Endothelial cell of umbilical vein (primary cell): ENCODE data around the gene RASSF3. TPM values are rescaled to one million over a fixed set of nuclear protein-coding genes. Genes with fewer than 3 reads are reported as not detected.

Experiments
- BruUV-seq: library from RNA; stranded (reverse); fragments of 400-500 nt; replicated peaks from 2 replicates; lab custom pipeline; 2021; lab: Mats Ljungman, UMichigan
- CTCF ChIA-PET: fragments of 300-600, 350-600 bp; sonication (Branson Sonifier 250); formaldehyde crosslinking; loops from one replicate; lab custom pipeline; 2021; ENCODE audit warnings: antibody characterized with exemption, inconsistent platforms; lab: Charles Lee
- POLR2A ChIA-PET: fragments of 300-600, 350-600 bp; sonication (Branson Sonifier 250); formaldehyde crosslinking; loops from one replicate; lab custom pipeline; 2021; ENCODE audit warnings: antibody characterized with exemption, inconsistent platforms; lab: Charles Lee
- DNase-seq: peaks from one replicate; pipeline ENCODE4 v3.0.0-alpha.2; 2011; ENCODE audit warnings: low read depth, low spot score
- FAIRE-seq: peaks from 2 replicates; lab custom pipeline; 2011; peaks lifted over from hg19 to GRCh38; lab: Jason Lieb, UNC
- H2AFZ ChIP-seq: 2 replicates; pipeline ENCODE4 v1.6.0; 2012; ENCODE audit warnings: low read depth, low read length, control low read depth, inconsistent platforms
- H3K27ac ChIP-seq: 2 replicates; pipeline ENCODE4 v1.5.1; 2011; ENCODE audit warnings: low read depth, mild to moderate bottlenecking, control low read depth, low read length, moderate library complexity; ENCODE audit not compliant: insufficient read depth
- H3K27me3 ChIP-seq, 2 experiments: 2 replicates each; pipeline versions ENCODE4 v1.6.0 to v1.6.1; 2011; ENCODE audit warnings: low read length in 2 of 2, mixed read lengths in 1 of 2; ENCODE audit not compliant: control insufficient read depth in 2 of 2, insufficient read depth in 2 of 2
- H3K36me3 ChIP-seq, 2 experiments: 2 replicates in 1 of 2; 3 replicates in 1 of 2; pipeline ENCODE4 v1.5.1; 2011; ENCODE audit warnings: low read length in 2 of 2, mild to moderate bottlenecking in 1 of 2, moderate library complexity in 1 of 2; ENCODE audit not compliant: control insufficient read depth in 2 of 2, insufficient read depth in 2 of 2; ENCODE audit errors: extremely low read depth in 1 of 2
- H3K4me1 ChIP-seq: 3 replicates; pipeline ENCODE4 v1.5.1; 2011; ENCODE audit warnings: mild to moderate bottlenecking, low read length; ENCODE audit not compliant: control insufficient read depth, insufficient read depth; ENCODE audit errors: extremely low read depth
- H3K4me2 ChIP-seq: 2 replicates; pipeline ENCODE4 v1.6.1; 2011; ENCODE audit warnings: low read length, control low read depth, mixed read lengths; ENCODE audit not compliant: insufficient read depth
- H3K4me3 ChIP-seq, 3 experiments: fragments of 200-600 bp in 1 of 3; sonication (generic), shearing (Covaris generic) in 1 of 3; replicated peaks in 1 of 3; 2 replicates each; pipeline ENCODE4 v1.5.1; 2011 to 2016; ENCODE audit warnings: control low read depth in 3 of 3, low read length in 3 of 3, mild to moderate bottlenecking in 2 of 3, inconsistent platforms in 1 of 3, low read depth in 1 of 3, moderate library complexity in 1 of 3; ENCODE audit not compliant: insufficient read depth in 1 of 3
- H3K79me2 ChIP-seq: 2 replicates; pipeline ENCODE4 v1.6.0; 2012; ENCODE audit warnings: low read length, inconsistent platforms; ENCODE audit not compliant: control insufficient read depth, insufficient read depth
- H3K9ac ChIP-seq: replicated peaks from 2 replicates; pipeline ENCODE3; 2011; ENCODE audit warnings: low read length, control low read depth; ENCODE audit not compliant: insufficient read depth; ENCODE audit errors: extremely low read depth
- H3K9me1 ChIP-seq: replicated peaks from 3 replicates; pipeline ENCODE4 v1.6.0; 2011; ENCODE audit warnings: mild to moderate bottlenecking, low read length; ENCODE audit not compliant: control insufficient read depth, insufficient read depth; ENCODE audit errors: extremely low read depth
- H3K9me3 ChIP-seq: replicated peaks from 2 replicates; pipeline ENCODE4 v1.5.1; 2012; ENCODE audit warnings: low read length, inconsistent platforms; ENCODE audit not compliant: control insufficient read depth, insufficient read depth
- H4K20me1 ChIP-seq: replicated peaks from 2 replicates; pipeline ENCODE3; 2011; ENCODE audit warnings: mild to moderate bottlenecking, low read length; ENCODE audit not compliant: control insufficient read depth, insufficient read depth; ENCODE audit errors: extremely low read depth
- FOS ChIP-seq: IDR thresholded peaks from 2 replicates; pipeline ENCODE4 v1.6.1; 2011; ENCODE audit warnings: mild to moderate bottlenecking, low read length, moderate library complexity, borderline replicate concordance; ENCODE audit not compliant: insufficient read depth
- dilution Hi-C: fragments of 300-500 bp; cut with MboI; formaldehyde crosslinking; loops from one replicate; pipeline ENCODE4 v1.15.0; 2019; ENCODE audit warnings: low sequenced_read_pairs; ENCODE audit not compliant: extremely low pct_ligation_motif_present
- intact Hi-C: fragments of 100-400 bp; cut with micrococcal nuclease; formaldehyde crosslinking; loops from one replicate; pipeline ENCODE4 v1.10.0; 2022
- polyA plus RNA-seq, 4 experiments: library from polyadenylated mRNA; depleted of rRNA in 3 of 4; stranded (reverse) in 3 of 4; unstranded in 1 of 4; fragments of >200 nt; gene quantifications; 2 replicates each; pipeline versions ENCODE4 v1.2.1 to v1.2.3, GENCODE V29; 2011 to 2012; ENCODE audit warnings: missing spikeins in 1 of 4
- total RNA-seq: library from RNA; stranded (reverse); gene quantifications from 2 replicates; pipeline ENCODE4 v1.2.3, GENCODE V29; 2021
- TF ChIP-seq, protein P1 (sequence below), 2 donors: IDR thresholded peaks; 1 replicate in 1 of 2; 2 replicates in 1 of 2; pipeline ENCODE4 v1.5.1; 2011; ENCODE audit warnings: low read length in 2 of 2, mild to moderate bottlenecking in 2 of 2, moderate library complexity in 2 of 2, control low read depth in 1 of 2, inconsistent platforms in 1 of 2, low read depth in 1 of 2; ENCODE audit not compliant: insufficient read depth in 1 of 2; ENCODE audit errors: extremely low read depth in 1 of 2

RASSF3 gene
- total and polyA plus RNA-seq, 2 donors (not counting 3 experiments of a cell fraction or from before 2014, with no cell fraction given) = 20.2 to 60.8 TPM

DNA sequence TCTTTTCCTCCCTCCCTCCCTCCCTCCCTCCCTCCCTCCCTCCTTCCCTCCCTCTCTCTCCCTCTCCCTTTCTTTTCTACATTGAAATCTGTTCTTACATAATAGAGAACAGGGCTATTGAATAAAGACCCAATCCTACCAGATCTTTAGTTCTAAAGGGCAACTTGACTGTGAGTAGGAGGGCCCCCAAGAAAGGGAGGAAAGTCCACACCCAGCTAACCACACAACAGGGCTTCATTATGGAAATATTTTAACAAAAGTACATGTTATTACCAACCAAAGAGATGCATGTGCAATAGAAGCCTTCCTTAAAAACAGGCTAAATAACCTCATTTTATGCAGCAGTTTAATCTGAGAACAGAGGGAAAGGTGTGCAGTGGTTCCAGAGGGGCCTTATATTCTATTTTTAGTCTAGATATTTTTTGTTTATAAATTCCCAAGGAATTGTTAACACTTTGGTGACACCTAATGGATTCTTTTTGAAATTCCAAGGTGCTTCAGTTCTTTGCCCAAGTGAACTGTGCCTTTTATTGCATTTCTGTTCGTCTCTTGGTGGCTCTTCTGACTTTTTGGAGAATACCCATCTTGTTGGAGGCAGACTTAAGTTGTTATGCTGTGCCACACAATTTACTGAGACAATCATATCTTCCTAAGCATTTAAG is 85.9 kb downstream of the RASSF3 start:
- ChIA-PET POLR2A (no interaction called here), CTCF (interaction anchor here (0.6 to 6.4 kb wide), 20 partner anchors 10 to 224 kb away, joined by 3 to 217 read pairs (median 4); partner anchors contain the start of gene RASSF3)
- peak; percentile 85 for FAIRE-seq

More for the DNA sequence above, 85.9 kb downstream of the RASSF3 start:
- H3K4me1 ChIP-seq = no peaks in the 10 kb centered on the region
- no peak overlapping the region for H3K9ac ChIP-seq
- peak; percentile 62 for DNase-seq
- BruUV-seq = no TSS peak
- no peaks in the 10 kb centered on the region for H3K27me3 ChIP-seq
- H4K20me1 ChIP-seq = no peaks in the 10 kb centered on the region
- H2AFZ ChIP-seq = no peak overlapping the region
- no peak overlapping the region for H3K4me3 ChIP-seq
- peaks cover 4% of the 10 kb centered on the region for H3K79me2 ChIP-seq
- TF ChIP-seq, protein P1, sequence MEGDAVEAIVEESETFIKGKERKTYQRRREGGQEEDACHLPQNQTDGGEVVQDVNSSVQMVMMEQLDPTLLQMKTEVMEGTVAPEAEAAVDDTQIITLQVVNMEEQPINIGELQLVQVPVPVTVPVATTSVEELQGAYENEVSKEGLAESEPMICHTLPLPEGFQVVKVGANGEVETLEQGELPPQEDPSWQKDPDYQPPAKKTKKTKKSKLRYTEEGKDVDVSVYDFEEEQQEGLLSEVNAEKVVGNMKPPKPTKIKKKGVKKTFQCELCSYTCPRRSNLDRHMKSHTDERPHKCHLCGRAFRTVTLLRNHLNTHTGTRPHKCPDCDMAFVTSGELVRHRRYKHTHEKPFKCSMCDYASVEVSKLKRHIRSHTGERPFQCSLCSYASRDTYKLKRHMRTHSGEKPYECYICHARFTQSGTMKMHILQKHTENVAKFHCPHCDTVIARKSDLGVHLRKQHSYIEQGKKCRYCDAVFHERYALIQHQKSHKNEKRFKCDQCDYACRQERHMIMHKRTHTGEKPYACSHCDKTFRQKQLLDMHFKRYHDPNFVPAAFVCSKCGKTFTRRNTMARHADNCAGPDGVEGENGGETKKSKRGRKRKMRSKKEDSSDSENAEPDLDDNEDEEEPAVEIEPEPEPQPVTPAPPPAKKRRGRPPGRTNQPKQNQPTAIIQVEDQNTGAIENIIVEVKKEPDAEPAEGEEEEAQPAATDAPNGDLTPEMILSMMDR (IDR thresholded peaks at IDR 0.05; ENCODE audit: extremely low read depth in 1 of 2, insufficient read depth in 1 of 2, low read depth in 1 of 2, low read length in 2 of 2) = peak; percentile 6 to 16
- TF ChIP-seq FOS = no peak
- no peak overlapping the region for H3K4me2 ChIP-seq
- no peak overlapping the region for H3K27ac ChIP-seq
- H3K9me3 ChIP-seq = no peaks in the 10 kb centered on the region
- intact Hi-C loops (loop anchor here (2.0 to 5.0 kb wide), 2 partner anchors 77 to 424 kb away; no protein-coding TSS in a partner anchor), dilution Hi-C loops (no loop called here)
- no peaks in the 10 kb centered on the region for H3K9me1 ChIP-seq
- peaks cover 7 to 9% of the 10 kb centered on the region in 2 experiments for H3K36me3 ChIP-seq
